SKM-1 treated with dmso at 0.1 percent for 144 hours (cell line): ENCODE data around the gene BOLA3.
"Not testable (repeated sequence)": the region's sequence is repeated elsewhere in the genome, so short reads cannot be mapped to it uniquely, and the experiment has no call there.

Source experiments
- DNase-seq: peaks from one replicate; lab custom pipeline; 2025; ENCODE audit not compliant: unreplicated experiment; lab: John Stamatoyannopoulos, UW

Gene BOLA3

GRCh38 chr2:74105413-74105812 lies 42.3 kb downstream of the BOLA3 start:
- DNase-seq, result no peak

GRCh38 chr2:74104839-74105238 lies 42.9 kb downstream of the BOLA3 start:
- no peak for DNase-seq

- no peak for DNase-seq
Observed at GRCh38 chr2:74103763-74104162, 43.9 kb downstream of the BOLA3 start.

GRCh38 chr2:74102516-74102915 lies 45.2 kb downstream of the BOLA3 start:
- no peak for DNase-seq

- no peak for DNase-seq
Observed at GRCh38 chr2:74101574-74102300, 46.0 kb downstream of the BOLA3 start.

GRCh38 chr2:74100254-74101216 lies 47.2 kb downstream of the BOLA3 start:
- DNase-seq, result no peak

GRCh38 chr2:74099835-74100234 lies 47.9 kb downstream of the BOLA3 start:
- no peak for DNase-seq

GRCh38 chr2:74099271-74099670 lies 48.4 kb downstream of the BOLA3 start:
- DNase-seq, result no peak

- no peak for DNase-seq
Observed at GRCh38 chr2:74097574-74097973, 50.1 kb downstream of the BOLA3 start.

GRCh38 chr2:74096052-74096451 lies 51.7 kb downstream of the BOLA3 start:
- no peak for DNase-seq

- no peak for DNase-seq
Observed at GRCh38 chr2:74095632-74096031, 52.1 kb downstream of the BOLA3 start.

GRCh38 chr2:74094291-74094690 lies 53.4 kb downstream of the BOLA3 start:
- DNase-seq, result no peak

GRCh38 chr2:74093840-74094239 lies 53.9 kb downstream of the BOLA3 start:
- no peak for DNase-seq

- DNase-seq, result no peak
Observed at GRCh38 chr2:74093426-74093825, 54.3 kb downstream of the BOLA3 start.

GRCh38 chr2:74092275-74092674 lies 55.4 kb downstream of the BOLA3 start:
- no peak for DNase-seq

- DNase-seq, result no peak
Observed at GRCh38 chr2:74091391-74091790, 56.3 kb downstream of the BOLA3 start.

- no peak for DNase-seq
Observed at GRCh38 chr2:74089816-74090745, 57.6 kb downstream of the BOLA3 start.

- not testable (repeated sequence) for DNase-seq
Observed at GRCh38 chr2:74088676-74089075, 59.0 kb downstream of the BOLA3 start.

- no peak for DNase-seq
Observed at GRCh38 chr2:74087696-74088095, 60.0 kb downstream of the BOLA3 start.

- no peak for DNase-seq
Observed at GRCh38 chr2:74086021-74086420, 61.7 kb downstream of the BOLA3 start.
